Measurements from ENCODE around the gene HOXC13. TPM values are rescaled to one million over a fixed set of nuclear protein-coding genes. Genes with fewer than 3 reads are reported as not detected.

The HOXC13 gene
- total RNA-seq, 1 experiment from 2014 or later: 93.5 TPM

- BruUV-seq (replicated peaks): no TSS peak
- H3K36me3 ChIP-seq (ENCODE audit: control insufficient read depth, insufficient read depth, low read length): no peaks in the 10 kb centered on the region
- in situ Hi-C loops (cut with HindIII; ENCODE audit: low pct_unique_long_range_greater_than_20kb, low sequenced_read_pairs) (no loop called here), intact Hi-C loops (cut with micrococcal nuclease; ENCODE audit: unreplicated experiment) (no loop called here)
- DNase-seq (ENCODE audit: low read depth, low spot score) (no peak), ATAC-seq (no peak)
- no peak for TF ChIP-seq SIN3A (IDR thresholded peaks at IDR 0.05; ENCODE audit: borderline replicate concordance, insufficient read depth, low read depth, low read length)
- no peak for TF ChIP-seq CTCF (IDR thresholded peaks at IDR 0.05)
- TF ChIP-seq TCF7L2 (IDR thresholded peaks at IDR 0.05; ENCODE audit: low read depth, low read length): no peak
- TF ChIP-seq, protein P1, sequence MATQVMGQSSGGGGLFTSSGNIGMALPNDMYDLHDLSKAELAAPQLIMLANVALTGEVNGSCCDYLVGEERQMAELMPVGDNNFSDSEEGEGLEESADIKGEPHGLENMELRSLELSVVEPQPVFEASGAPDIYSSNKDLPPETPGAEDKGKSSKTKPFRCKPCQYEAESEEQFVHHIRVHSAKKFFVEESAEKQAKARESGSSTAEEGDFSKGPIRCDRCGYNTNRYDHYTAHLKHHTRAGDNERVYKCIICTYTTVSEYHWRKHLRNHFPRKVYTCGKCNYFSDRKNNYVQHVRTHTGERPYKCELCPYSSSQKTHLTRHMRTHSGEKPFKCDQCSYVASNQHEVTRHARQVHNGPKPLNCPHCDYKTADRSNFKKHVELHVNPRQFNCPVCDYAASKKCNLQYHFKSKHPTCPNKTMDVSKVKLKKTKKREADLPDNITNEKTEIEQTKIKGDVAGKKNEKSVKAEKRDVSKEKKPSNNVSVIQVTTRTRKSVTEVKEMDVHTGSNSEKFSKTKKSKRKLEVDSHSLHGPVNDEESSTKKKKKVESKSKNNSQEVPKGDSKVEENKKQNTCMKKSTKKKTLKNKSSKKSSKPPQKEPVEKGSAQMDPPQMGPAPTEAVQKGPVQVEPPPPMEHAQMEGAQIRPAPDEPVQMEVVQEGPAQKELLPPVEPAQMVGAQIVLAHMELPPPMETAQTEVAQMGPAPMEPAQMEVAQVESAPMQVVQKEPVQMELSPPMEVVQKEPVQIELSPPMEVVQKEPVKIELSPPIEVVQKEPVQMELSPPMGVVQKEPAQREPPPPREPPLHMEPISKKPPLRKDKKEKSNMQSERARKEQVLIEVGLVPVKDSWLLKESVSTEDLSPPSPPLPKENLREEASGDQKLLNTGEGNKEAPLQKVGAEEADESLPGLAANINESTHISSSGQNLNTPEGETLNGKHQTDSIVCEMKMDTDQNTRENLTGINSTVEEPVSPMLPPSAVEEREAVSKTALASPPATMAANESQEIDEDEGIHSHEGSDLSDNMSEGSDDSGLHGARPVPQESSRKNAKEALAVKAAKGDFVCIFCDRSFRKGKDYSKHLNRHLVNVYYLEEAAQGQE (IDR thresholded peaks at IDR 0.05; ENCODE audit: insufficient read depth in 1 of 2, low read depth in 2 of 2, low read length in 1 of 2): no peak
- no peak for TF ChIP-seq POLR2AphosphoS5 (IDR thresholded peaks at IDR 0.05; ENCODE audit: low read depth, low read length)
- no peaks in the 10 kb centered on the region for H3K27me3 ChIP-seq (ENCODE audit: control insufficient read depth, insufficient read depth, low read length)
- H3K4me3 ChIP-seq (ENCODE audit: low read depth in 2 of 2, low read length in 2 of 2): peak within 1 kb of the TSS in 1 of 2 experiments; percentile 26; a peak in 1 of 4 replicates
- ChIA-PET POLR2A (no interaction called here), CTCF (no interaction called here)
- no peaks in the 10 kb centered on the region for H3K9me3 ChIP-seq (ENCODE audit: control insufficient read depth, insufficient read depth, low read depth, low read length)
- H3K4me1 ChIP-seq (ENCODE audit: control insufficient read depth, insufficient read depth, low read length): peaks cover 81% of the 10 kb centered on the region
- H3K27ac ChIP-seq (ENCODE audit: low read length): peak within 1 kb of the TSS; percentile 98
These were observed 16.0 kb downstream of the HOXC13 start, which contains the start of gene HOXC12 for GRCh38 chr12:53954694-53955035. Gene HOXC12 (plus strand): TSS chr12:53954903. CDS start chr12:53954930, 27 bp downstream.

- H3K27me3 ChIP-seq (ENCODE audit: control insufficient read depth, insufficient read depth, low read length): no peaks in the 10 kb centered on the region
- peak overlapping the region; percentile 98 for H3K27ac ChIP-seq (ENCODE audit: low read length)
- DNase-seq (ENCODE audit: low read depth, low spot score) (no peak), ATAC-seq (no peak)
- intact Hi-C loops (cut with micrococcal nuclease; ENCODE audit: unreplicated experiment) (no loop called here), in situ Hi-C loops (cut with HindIII; ENCODE audit: low pct_unique_long_range_greater_than_20kb, low sequenced_read_pairs) (no loop called here)
- POLR2A ChIA-PET: no interaction called here
- no TSS peak for BruUV-seq (replicated peaks)
- CTCF ChIA-PET: interaction anchor here (0.5 kb wide), 1 partner anchor 208 kb away, joined by 4 read pairs; no protein-coding TSS in a partner anchor
- TF ChIP-seq, protein P1 (IDR thresholded peaks at IDR 0.05; ENCODE audit: insufficient read depth in 1 of 2, low read depth in 2 of 2, low read length in 1 of 2): no peak
- no peak for TF ChIP-seq CTCF (IDR thresholded peaks at IDR 0.05)
- TF ChIP-seq SIN3A (IDR thresholded peaks at IDR 0.05; ENCODE audit: borderline replicate concordance, insufficient read depth, low read depth, low read length): no peak
- no peak for TF ChIP-seq POLR2AphosphoS5 (IDR thresholded peaks at IDR 0.05; ENCODE audit: low read depth, low read length)
- TF ChIP-seq TCF7L2 (IDR thresholded peaks at IDR 0.05; ENCODE audit: low read depth, low read length): no peak
- peak overlapping the region in 1 of 2 experiments; percentile 13; a peak in 1 of 4 replicates for H3K4me3 ChIP-seq (ENCODE audit: low read depth in 2 of 2, low read length in 2 of 2)
- no peaks in the 10 kb centered on the region for H3K9me3 ChIP-seq (ENCODE audit: control insufficient read depth, insufficient read depth, low read depth, low read length)
- no peaks in the 10 kb centered on the region for H3K36me3 ChIP-seq (ENCODE audit: control insufficient read depth, insufficient read depth, low read length)
- H3K4me1 ChIP-seq (ENCODE audit: control insufficient read depth, insufficient read depth, low read length): peaks cover 77% of the 10 kb centered on the region
These were observed 16.6 kb downstream of the HOXC13 start for GRCh38 chr12:53955036-53955775.

All from Panc1 (cell line).